T-helper 2 cell treated with Interferon-gamma antibody and Interleukin-4, amounts not matched to agents 100 ng/mL and 5 ng/mL, for 36 hours (primary cell): ENCODE results near the gene TMEM252. TPM values are rescaled to one million over a fixed set of nuclear protein-coding genes. Genes with fewer than 3 reads are reported as not detected.

Experiments
- intact Hi-C: fragments of 100-400 bp; cut with micrococcal nuclease; formaldehyde crosslinking; loops from one replicate; pipeline ENCODE4 v1.15.1; 2023
- total RNA-seq: library from RNA; stranded (reverse); gene quantifications from 2 replicates; pipeline ENCODE4 v1.2.3, GENCODE V29; 2022

The TMEM252 gene
- not detected in 2 replicates for total RNA-seq

GRCh38 chr9:68540712-68541535 lies at the start of gene TMEM252:
TSS of gene TMEM252 (minus strand) at chr9:68540883. CDS start at chr9:68540814, 69 bp downstream.
- intact Hi-C loops: no loop called here

DNA sequence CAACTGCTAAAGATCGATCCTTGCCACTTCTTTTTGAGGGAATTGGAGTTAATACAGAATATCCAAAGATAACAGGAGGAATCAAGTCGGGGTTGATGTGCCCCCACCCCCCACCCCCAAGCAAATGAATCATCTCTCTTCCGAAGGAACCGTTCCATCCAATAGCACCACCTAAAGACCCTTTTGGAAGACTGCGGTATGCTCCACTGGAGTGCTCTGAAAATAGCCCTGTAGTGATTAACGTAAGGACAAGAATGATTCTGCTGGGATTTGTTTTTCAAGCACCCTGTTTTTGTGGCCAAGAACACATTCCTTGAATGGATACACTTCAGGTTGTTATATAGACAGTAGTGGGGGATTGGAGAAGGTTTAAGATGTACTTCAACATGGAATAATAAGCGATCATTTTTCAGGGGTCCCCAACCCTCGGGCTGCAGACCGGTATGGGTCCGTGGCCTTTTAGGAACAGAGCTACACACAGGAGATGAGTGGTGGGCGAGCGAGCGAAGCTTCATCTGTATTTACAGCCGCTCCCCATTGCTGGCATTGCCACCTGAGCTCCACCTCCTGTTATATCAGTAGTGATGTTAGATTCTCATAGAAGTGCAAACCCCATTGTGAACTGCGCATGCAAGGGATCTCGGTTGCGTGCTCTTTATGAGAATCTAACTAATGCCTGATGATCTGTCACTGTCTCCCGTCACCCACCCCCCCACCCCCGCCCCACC lies 44.5 kb upstream of the TMEM252 start:
- intact Hi-C loops: loop anchor here (2.0 kb wide), 2 partner anchors 100 to 122 kb away; no protein-coding TSS in a partner anchor

GRCh38 chr9:68584189-68585033 lies 43.7 kb upstream of the TMEM252 start:
- intact Hi-C loops: loop anchor here (1.0 to 5.0 kb wide), 6 partner anchors 100 to 608 kb away; no protein-coding TSS in a partner anchor

DNA sequence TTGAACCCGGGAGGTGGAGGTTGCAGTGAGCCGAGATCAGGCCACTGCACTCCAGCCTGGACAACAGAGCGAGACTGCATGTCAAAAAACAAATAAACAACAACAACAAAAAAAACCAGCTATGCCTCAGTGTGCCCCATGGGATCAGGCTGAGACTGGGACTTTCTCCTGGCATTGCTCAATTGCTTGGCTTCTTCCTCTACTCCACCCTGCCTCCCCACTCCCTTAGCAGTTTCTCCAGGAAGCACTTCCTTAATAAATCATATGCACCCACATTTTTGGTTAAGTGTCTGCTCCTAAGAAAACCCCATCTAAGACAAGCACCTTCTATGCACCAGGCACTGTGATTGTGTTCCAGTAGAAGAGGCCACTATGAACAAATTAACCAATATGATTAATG lies 41.0 kb upstream of the TMEM252 start:
- intact Hi-C loops: loop anchor here (5.0 kb wide), 1 partner anchor 611 kb away; no protein-coding TSS in a partner anchor

GRCh38 chr9:68577774-68578591 lies 37.3 kb upstream of the TMEM252 start:
- intact Hi-C loops: no loop called here

DNA sequence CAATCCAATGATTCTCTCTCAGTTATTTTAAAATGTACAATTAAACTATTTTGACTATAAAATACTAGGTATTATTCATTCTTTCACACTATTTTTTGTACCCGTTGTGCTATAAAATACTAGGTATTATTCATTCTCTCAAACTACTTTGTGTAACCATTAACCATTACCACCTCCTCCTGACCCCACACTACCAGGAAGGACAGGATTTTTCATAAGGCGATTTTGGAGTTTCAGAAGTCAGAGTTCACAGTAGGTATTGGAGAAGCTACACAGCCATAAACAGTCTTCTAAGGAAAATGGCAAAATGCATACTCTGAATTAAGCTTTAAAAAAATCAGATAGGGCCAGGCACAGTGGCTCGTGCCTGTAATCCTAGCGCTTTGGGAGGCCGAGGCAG lies 35.1 kb upstream of the TMEM252 start:
- intact Hi-C loops: no loop called here

GRCh38 chr9:68574150-68574549 lies 33.5 kb upstream of the TMEM252 start:
- intact Hi-C loops: no loop called here

DNA sequence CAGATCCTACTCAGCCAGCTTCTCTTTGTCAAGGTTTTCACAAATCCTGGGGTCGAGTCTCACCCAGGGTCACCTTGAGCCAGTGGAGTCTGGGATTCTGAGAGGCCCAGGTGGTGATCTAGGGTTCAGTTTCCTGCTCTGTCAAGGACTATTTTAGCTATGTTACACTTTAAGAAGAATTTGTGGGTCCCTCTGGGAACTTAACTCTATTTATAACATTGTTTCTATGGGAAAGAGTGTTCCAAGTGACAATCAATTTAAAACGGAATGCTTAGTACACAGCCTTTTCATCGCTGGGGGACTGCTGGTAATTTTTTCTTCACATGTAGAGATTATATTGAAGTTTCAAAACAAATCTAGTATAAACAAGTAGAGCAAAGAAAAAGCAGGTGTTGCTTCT lies 26.9 kb upstream of the TMEM252 start:
- intact Hi-C loops: no loop called here

DNA sequence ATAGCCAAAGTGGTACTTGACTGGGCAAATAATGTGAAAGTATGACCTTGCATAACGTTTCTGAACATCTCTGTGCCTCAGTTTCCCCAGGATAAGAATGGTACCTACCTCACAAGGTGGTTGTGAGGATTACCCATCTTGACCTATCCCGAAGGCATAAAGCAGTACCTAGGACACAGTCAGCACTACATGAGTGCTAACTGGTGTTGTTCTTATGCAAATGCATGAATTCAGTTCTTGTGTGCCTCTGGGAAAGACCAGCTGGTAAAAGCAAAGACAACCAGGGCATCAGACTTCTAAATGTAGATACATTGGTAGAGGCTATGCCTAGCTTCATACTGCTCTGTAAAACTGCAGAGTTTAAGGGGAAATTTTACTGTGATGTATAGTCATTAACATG lies 21.8 kb upstream of the TMEM252 start:
- intact Hi-C loops: no loop called here

- intact Hi-C loops: no loop called here
Observed at GRCh38 chr9:68560071-68560844, 19.6 kb upstream of the TMEM252 start.

DNA sequence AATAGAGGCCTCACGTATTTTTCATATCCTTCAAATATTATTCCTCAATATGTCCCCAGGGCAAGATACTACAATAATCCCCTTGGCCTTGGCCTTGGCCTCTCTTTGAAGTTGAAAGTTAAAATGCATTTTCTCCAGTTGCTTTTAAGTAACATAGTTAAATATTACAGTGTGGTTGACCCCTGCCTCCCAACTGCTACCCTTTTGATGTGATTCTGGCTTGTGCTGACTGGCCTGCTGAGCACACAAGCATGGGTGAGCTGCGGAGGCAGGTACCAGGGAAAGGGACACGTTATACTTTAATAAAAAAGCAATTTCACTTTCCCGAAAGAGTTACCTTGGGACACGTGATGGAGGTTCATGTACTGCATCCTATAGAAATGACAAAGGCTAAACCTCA lies 17.9 kb upstream of the TMEM252 start:
- intact Hi-C loops: no loop called here

- intact Hi-C loops: no loop called here
Observed at GRCh38 chr9:68555437-68556150, 14.9 kb upstream of the TMEM252 start.

DNA sequence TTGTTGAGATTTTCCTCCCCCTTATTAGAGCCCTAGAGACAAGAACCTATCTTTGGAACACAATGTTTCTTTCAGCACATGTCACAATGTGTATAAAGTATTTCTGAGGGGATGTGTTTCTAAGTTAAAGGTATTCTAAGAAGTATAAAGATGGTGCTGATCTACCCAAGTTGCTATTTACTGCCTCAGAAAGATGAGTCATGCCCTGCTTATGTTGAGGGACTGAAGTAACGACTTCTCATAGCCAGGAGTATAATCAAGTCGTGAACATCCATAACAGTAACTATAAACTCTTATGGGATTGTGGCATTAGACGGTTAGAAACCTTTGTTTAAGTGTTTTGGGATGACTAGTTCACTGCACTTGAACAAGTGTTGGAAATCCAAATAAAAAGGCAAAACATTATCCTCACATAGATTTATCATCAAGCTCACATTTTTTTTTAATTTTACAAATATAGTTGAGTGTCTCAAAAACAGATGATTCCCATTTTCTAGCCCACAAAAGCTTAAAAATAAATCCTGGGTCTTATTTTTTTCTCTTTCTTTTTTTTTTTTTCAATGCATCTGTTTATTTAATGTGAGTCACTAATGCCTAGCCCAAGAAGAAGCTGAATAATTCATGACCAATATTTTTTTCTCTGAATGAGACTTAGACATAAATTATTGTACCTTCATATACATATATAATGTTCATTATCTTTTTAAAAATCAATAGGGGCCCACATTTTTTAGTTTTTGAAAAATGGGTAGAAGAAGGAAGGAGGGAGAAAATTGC lies 12.2 kb upstream of the TMEM252 start:
- intact Hi-C loops: no loop called here

DNA sequence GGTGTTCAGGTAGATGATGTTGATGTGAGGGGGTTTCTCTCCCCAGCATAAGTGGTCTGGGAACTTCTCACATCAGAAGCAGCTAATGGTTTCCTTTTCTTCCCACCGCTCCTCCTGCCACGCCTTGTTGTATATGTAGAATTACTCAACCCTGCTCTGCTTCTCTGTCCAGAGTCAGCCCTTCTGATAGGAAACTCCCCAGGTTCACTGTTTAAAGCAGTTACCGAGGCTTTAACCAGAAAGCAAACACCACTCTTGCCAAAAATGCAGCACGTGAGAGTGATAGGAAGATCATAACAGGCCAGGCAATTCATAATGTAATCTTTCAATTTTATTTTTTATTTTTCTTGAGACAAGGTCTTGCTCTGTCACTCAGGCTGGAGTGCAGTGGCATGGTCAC lies 10.5 kb upstream of the TMEM252 start:
- intact Hi-C loops: no loop called here

DNA sequence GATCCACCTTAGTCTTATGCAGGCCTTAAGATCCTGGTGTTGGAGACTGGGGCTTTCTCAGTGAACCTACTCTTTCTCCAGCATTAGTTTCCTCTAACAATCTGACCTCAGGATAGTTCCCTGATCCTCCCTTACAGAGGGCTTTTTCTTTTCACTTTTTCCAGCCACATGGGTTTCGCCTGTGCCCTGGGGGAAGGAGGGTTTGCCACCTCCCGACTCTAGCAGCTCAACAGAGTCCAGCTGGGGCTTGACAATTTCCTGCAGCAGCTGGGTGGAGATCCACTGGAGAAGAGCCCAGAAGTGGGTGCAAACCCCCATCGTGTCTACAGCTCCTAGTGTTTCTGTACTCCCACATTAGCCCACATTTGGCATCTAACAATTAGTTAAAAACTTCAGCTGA lies 7.6 kb upstream of the TMEM252 start:
- intact Hi-C loops: no loop called here

- intact Hi-C loops: no loop called here
Observed at GRCh38 chr9:68547417-68547816, 6.7 kb upstream of the TMEM252 start.

GRCh38 chr9:68546596-68547390 lies 6.1 kb upstream of the TMEM252 start:
- intact Hi-C loops: no loop called here
